GM12892 (cell line): ENCODE results near the gene ROR1.

Experiments
- POLR2A ChIP-seq: IDR thresholded peaks from 2 replicates; pipeline ENCODE4 v1.6.1; 2011; ENCODE audit warnings: low read depth, low read length, control low read depth
- TAF1 ChIP-seq: IDR thresholded peaks from 2 replicates; pipeline ENCODE4 v1.6.1; 2011; ENCODE audit warnings: low read depth, mild to moderate bottlenecking, control low read depth, low read length, borderline replicate concordance

DNA sequence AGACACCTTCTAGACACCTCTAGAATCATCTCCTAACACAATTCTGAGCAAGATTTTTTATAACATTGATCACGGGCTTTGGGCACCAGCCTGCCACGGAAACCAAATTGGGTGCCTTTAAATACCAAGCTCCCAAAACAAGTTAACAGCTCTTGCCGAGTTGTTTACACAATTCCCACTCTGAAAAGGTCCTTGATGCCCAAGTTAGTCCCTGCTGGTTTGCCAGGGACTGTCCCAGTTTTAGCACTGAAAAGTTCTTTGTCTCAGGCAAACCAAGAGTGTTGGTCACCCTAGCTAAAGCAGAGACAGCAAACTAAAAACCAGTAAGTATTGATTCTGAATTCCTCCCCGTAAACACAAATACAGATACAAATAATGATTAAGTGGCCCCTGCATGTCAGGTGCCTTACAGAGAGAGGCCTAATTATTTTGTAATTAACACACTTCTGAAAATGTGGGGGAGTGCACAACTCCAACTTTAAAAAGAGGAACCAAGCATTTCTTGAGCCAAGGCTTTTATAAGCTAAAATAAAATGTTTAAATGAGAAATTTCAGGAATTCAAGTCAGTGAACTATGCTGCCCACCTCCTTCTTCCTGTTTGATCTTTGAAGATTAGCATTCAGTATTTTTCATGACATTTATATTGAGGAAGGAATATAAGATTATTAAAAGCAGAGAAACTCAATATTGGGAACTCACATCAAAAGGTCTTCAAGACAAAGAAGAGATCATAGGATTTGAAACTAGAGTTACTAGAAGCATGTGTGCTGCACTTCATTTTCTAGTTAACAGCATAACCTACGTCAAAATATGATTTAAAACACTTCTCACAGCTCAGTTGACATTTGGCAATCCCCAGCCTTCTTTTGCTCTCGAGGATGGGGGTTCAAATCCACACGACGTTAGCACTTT, 420.6 kb downstream of the ROR1 start:
- TF ChIP-seq TAF1: no peak
- TF ChIP-seq POLR2A: no peak
